Hypothalamus (tissue), 51 donors: ENCODE results near the gene KLHL3.

ENCODE experiments used
- DNase-seq, 51 donors: peaks; one replicate each; lab custom pipeline; 2025; lab: John Stamatoyannopoulos, UW

KLHL3 gene

GRCh38 chr5:137592317-137592716 lies 143.6 kb downstream of the KLHL3 start:
- DNase-seq, result no peak

- DNase-seq, result no peak
Observed at GRCh38 chr5:137589185-137589584, 146.7 kb downstream of the KLHL3 start.

- no peak for DNase-seq
Observed at GRCh38 chr5:137587919-137588318, 148.0 kb downstream of the KLHL3 start.

GRCh38 chr5:137584262-137584661 lies 151.6 kb downstream of the KLHL3 start:
- no peak for DNase-seq

GRCh38 chr5:137583129-137583528 lies 152.8 kb downstream of the KLHL3 start:
- no peak for DNase-seq

GRCh38 chr5:137582218-137582617 lies 153.7 kb downstream of the KLHL3 start:
- no peak for DNase-seq

- DNase-seq, result no peak
Observed at GRCh38 chr5:137581776-137582175, 154.1 kb downstream of the KLHL3 start.

GRCh38 chr5:137580030-137580429 lies 155.9 kb downstream of the KLHL3 start:
- DNase-seq, result no peak

- DNase-seq, result no peak
Observed at GRCh38 chr5:137575847-137576246, 160.0 kb downstream of the KLHL3 start.

- DNase-seq, result no peak
Observed at GRCh38 chr5:137575211-137575610, 160.7 kb downstream of the KLHL3 start.

- DNase-seq, result no peak
Observed at GRCh38 chr5:137573376-137573775, 162.5 kb downstream of the KLHL3 start.

GRCh38 chr5:137572042-137572695 lies 163.7 kb downstream of the KLHL3 start:
- no peak for DNase-seq

GRCh38 chr5:137570070-137570469 lies 165.8 kb downstream of the KLHL3 start:
- DNase-seq, result no peak
